M059J (cell line): Measurements from ENCODE around the gene TMEM121B. TPM values are rescaled to one million over a fixed set of nuclear protein-coding genes. Genes with fewer than 3 reads are reported as not detected.

ENCODE experiments used
- DNase-seq: peaks from one replicate; pipeline ENCODE4 v3.0.0-alpha.2; 2012; ENCODE audit warnings: low read depth
- total RNA-seq: library from RNA; depleted of rRNA; stranded (reverse); fragments of >200 nt; shearing (Covaris generic); gene quantifications from 2 replicates; pipeline ENCODE4 v1.2.3, GENCODE V29; 2014

TMEM121B gene
- total RNA-seq, 1 experiment from 2014 or later, result 0.07 TPM

DNA sequence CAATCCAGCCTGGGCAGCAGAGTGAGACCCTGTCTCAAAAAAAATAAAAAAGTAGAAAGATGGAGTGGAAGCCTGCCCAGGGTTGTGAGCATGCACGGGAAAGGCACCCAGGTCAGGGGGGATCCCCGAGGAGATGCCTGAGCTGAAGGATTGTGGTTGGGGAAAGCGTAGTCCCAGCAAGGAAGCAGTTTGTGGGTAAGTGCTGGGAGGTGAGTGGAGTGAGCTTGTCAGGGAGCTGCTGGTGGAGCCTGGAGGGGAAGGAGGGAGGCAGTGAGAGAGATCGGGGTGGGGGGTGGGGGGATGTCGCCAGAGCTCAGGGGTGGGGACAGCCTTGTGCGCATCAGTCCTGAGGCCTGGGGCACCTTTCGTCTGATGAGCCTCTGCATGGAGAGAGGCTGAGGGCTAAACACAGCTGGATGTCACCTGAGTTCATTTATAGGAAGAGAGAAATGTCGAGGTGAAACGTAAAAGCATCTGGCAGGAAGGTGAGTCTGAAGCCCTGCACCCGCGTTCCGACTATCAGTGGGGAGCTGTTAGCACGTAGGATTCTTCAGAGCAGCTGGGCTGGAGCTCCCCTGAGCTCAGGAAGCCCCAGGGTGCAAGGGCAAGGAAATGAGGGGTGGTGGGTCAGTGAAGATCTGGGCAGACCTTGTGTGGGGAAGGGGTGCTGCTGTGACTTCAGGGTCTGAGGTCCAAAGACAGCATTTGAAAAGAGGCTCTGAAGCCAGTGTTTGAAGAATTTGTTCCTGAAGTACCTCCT, 10.2 kb downstream of the TMEM121B start:
- DNase-seq, result no peak

DNA sequence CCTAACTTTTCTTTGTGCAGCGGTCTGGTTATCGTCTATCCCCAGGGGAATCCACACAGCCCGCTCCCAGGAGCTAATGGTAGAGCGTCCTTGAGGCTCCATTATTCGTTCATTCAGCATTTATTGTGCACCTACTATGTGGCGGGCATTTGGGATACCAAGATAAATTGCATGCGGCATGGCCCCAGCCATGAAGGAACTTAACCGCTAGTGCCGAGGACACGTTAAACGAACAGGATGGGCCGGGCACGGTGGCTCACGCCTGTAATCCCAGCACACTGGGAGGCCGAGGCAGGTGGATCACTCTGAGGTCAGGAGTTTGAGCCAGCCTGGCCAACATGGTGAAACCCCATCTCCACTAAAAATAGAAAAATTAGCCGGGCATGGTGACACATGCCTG, 11.2 kb downstream of the TMEM121B start:
- DNase-seq, result no peak

DNA sequence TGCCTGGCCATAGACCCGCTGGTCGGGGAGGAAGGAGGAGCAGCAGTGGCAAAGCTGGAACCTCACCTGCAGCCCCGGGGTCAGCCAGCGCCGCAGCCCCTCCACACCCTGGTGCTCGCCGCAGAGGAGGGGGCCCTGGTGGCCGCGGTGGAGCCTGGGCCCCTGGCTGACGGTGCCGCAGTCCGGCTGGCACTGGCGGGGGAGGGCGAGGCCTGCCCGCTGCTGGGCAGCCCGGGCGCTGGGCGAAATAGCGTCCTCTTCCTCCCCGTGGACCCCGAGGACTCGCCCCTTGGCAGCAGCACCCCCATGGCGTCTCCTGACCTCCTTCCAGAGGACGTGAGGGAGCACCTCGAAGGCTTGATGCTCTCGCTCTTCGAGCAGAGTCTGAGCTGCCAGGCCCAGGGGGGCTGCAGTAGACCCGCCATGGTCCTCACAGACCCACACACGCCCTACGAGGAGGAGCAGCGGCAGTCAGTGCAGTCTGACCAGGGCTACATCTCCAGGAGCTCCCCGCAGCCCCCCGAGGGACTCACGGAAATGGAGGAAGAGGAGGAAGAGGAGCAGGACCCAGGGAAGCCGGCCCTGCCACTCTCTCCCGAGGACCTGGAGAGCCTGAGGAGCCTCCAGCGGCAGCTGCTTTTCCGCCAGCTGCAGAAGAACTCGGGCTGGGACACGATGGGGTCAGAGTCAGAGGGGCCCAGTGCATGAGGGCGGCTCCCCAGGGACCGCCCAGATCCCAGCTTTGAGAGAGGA, 11.9 kb downstream of the TMEM121B start:
- DNase-seq, result no peak

DNA sequence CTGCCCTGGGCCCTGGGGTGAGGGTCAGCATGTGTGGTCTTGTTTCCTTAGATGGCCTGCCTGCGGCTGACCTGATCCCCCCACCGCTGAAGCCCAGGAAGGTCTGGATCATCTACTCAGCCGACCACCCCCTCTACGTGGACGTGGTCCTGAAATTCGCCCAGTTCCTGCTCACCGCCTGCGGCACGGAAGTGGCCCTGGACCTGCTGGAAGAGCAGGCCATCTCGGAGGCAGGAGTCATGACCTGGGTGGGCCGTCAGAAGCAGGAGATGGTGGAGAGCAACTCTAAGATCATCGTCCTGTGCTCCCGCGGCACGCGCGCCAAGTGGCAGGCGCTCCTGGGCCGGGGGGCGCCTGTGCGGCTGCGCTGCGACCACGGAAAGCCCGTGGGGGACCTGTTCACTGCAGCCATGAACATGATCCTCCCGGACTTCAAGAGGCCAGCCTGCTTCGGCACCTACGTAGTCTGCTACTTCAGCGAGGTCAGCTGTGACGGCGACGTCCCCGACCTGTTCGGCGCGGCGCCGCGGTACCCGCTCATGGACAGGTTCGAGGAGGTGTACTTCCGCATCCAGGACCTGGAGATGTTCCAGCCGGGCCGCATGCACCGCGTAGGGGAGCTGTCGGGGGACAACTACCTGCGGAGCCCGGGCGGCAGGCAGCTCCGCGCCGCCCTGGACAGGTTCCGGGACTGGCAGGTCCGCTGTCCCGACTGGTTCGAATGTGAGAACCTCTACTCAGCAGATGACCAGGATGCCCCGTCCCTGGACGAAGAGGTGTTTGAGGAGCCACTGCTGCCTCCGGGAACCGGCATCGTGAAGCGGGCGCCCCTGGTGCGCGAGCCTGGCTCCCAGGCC, 12.7 kb downstream of the TMEM121B start:
- DNase-seq, result no peak

DNA sequence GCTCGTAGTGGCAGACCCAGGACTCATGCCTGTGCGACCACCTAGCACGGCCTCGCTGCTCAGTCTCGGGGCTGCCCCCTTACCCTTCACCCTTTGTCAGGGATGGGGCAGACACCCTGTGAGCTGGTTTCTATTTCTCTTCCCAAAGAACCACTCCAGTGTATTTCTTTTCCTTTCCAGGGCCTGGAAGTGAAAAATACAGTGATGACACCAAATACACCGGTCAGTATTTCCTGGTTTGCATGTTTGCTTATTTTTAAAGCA, 13.7 kb downstream of the TMEM121B start:
- DNase-seq, result no peak

DNA sequence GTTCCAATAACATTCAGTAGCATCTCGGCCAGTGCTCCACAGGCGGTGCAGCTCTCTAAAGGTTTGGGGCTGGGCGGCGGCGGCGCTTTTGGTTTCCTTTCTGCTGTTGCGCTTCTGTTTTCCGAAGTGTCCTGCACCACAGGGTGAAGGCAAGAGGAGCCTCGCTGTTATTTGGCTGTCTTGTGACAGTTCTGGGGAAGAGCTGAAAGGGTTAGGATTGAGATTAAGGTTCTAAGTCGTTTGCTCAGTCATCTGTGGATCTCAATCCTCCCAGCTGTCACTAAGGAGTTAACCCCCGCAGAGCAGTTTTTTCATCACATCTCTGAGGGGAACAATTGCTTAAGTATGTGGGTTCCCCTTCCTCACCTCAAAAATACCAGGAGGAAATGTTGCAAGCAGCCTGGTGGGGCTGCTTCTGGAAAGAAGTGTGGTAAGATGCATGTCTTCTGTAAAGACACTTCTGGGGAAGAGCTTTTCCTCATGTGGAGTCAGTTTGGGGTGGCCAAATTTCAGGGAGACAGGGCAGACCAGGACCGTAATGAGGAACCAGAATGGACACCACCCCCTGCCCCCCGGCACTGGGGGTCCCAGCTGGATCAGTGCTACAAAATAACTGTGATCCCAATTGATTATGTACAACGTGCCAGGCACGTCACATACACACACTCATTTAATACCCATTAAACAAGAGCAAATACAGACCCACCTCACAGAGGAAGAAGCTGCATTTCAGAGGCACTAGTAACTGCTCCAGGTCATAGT, 14.2 kb downstream of the TMEM121B start:
- DNase-seq, result no peak

DNA sequence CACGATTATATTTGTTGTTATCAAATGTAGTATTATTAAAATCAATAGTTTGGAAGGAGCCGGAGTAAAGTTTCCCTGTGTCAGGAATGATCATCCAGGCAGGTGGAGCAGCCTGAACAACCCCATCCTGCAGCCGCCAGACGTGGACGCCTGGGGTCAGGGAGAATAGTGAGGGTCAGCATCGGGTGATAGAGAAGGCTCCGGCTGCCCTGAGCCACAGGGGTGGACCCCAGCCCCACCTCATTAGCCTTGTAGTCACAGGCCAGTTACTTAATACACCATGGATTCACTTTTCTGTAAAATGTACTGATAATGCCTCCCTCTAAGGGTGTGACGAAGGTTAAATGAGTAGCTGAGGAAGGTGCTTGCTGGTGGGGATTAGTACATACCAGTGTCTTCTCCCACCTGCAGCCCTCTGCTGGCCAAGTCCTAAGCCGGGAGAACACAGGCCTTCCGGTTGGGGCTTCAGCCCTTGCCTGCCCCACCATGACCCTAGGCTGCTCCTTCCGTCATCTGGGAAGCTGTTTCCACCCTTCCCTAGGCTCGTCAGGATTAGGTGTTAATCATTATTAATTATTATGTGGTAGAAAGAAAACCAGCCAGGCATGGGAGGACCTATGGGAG, 14.9 kb downstream of the TMEM121B start:
- DNase-seq, result no peak

DNA sequence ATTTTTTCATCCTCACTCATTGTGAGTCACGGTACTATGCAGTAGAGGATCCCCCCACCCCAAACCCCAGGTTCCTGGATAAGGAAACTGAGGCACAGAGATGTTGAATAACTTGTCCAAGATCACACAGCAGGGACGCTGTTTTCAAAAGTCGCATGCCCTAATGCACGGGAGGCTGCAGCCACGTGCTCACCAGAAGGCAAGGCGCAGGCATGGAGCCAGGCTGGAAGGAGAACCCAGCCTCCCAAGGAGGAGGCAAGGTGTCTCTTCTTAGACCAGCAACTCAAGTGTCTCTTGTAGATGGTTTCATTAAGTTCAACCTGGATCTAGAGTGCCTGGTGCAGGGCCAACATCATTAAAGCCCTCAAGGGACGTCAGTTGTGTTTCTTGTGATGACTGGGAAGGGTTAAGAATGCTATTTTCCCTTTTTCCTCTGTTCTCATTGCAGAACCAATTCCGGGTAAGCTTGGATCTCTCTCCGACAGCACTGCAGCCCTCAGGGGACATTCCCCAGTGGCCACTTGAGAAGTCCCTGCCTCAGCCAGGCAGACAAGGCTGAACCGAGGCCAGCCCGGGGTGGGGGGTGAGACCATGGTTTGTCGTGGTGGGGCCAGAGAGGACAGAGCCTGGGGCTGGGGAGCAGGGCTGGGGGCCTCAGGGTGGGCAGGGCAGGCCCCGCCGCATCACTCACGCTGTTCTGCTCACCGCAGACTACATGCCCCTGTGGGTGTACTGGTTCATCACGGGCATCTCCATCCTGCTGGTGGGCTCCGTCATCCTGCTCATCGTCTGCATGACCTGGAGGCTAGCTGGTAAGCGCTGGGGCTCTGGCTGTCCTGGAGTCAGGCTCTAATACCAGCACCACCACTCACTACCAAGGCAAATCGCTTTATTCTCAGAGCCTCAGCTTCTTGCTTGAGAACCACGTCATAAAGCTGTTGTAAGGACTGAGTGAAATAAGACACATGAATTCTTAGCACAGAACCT, 15.7 kb downstream of the TMEM121B start:
- no peak for DNase-seq

DNA sequence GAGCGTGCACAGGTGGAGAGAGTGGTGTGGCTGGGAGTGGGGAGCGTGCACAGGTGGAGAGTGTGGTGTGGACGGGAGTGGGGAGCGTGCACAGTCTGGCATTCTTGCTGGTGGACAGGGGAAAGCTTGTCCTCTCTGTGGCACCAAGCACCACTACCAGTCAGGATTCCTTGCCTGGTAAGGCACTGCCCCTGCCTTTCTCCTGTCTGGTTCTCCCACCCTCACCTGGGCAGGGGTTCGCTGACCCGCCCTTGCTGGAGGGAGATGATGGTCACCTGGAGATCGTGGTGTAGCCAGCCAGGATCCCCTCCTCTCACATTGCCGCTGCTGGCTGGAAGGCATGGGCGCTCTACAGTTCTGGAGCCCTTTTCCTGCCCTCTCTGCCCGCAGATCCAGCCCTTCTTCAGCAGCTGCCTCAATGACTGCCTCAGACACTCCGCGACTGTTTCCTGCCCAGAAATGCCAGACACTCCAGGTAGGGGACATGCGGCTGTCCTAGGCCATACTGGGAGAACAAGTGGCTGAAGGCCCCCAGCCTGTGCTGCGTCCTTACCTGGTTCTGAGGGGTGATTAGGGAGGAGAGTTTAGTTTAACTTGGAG, 16.7 kb downstream of the TMEM121B start:
- no peak for DNase-seq

DNA sequence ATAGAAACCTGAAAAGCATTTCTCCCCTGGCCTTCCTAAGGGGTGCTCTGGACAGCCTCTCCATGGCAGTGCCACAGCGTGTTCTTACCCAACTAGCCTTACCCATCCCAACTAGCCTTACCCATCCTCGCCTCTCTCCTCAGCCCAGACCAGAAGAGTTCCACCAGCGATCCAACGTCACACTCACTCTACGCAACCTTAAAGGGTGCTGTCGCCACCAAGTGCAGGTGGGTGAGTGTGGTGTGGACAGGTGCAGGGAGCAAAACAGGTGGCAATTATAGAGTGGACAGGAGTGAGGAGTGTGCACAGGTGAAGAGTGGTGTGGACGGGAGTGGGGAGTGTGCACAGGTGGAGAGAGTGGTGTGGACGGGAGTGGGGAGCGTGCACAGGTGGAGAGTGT, 17.8 kb downstream of the TMEM121B start:
- DNase-seq, result no peak

DNA sequence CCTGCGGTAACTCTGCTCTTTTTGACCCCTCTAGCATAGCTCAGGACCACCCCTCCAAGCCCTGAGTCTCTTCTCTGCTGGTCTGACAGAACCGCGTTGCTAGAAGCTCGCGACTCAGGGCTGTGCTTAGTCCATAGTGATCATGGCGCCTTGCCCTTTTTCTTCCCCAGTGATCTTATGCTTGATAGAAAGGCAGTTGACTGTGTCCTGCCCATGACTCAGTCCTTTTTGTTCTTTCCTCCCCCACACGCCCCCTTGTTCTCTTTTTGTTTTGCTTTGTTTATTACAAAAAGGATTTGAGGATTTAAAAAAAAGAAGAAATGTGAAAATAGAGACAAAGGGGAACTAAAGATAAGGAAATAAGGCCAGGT, 18.9 kb downstream of the TMEM121B start:
- DNase-seq, result no peak

DNA sequence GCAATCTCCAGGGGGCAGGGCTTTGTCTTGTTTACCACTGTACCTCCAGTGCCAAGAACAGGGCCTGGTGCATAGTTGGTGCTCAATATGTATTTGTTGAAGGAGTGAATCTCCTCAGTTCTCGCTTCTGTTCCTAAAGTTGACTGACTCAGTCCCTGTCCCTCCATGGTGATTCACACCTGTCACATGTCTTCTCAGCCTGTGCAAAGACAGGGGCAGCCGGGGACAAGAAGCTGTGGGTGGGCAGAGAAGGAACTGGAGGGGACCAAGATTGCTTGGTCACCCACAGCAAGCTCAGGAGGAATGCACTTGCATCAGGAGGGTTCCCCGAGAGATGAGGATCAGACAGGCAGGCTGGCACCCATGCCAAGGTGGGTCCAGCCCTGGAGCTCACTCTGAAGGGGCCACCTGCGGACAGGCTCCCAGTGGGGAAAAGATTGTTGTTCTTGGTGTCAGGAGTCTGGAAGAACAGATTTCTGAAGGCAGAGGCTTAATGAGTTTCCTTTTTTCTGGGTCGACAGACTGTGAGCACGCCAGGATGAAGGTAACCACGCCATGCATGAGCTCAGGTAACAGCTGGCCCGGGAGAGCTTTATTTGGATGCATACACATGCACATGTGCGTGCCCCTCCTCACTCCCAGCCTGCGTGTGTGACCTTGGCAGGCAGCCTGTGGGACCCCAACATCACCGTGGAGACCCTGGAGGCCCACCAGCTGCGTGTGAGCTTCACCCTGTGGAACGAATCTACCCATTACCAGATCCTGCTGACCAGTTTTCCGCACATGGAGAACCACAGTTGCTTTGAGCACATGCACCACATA, 19.5 kb downstream of the TMEM121B start:
- DNase-seq, result no peak

DNA sequence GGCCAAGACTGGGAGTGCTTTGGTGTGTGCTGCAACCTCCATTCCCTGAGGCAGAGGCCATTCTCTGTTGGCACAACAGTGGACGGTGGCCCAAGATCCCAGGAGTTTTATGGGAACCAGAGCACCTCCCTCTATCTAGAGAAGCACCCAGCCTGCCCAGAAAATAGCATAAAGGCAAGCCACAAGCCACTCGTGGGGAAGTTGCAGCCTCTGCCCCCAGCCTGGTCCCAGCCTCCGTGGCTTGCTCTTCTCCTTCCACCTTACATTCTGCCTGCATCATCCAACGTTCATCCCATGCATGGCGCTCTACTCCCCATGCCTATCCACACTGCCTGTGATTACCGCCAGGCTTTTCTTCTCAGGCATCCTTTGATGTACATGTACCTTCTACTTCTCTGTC, 20.5 kb downstream of the TMEM121B start:
- DNase-seq, result no peak

DNA sequence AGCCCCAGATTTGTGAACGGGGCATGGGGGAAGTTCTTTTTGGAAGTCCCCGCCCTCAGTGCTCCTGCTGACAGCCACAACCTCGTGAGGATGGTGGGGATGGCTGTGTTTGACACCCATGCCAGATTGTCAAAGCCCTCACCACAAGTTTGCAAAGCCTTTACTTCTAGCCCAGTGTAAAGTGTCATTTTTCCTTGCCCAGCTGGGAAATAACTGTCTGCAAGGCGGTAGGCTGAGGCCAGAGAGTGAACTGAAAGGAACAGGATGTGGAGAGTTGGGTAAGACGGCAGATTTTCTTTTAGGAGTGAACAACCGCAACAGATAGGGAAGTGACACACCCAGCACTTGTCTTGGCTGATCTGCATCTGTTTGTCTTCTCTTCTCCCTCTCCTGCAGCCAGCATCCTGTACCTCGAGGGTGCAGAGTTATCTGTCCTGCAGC, 22.8 kb downstream of the TMEM121B start:
- DNase-seq, result no peak

DNA sequence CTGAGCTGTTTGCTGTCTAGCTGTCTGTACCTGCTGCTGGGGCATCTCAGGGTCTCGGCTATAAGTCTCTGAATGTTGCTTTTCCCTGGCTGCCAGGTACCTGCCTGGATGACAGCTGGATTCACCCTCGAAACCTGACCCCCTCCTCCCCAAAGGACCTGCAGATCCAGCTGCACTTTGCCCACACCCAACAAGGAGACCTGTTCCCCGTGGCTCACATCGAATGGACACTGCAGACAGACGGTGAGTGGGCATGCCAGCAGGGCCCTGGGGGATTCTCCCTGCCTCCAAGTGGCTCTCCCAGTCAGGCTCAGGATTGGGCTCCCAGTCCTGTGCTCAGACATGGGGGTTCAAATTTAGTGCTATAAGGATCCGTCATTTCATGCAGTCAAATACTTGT, 23.5 kb downstream of the TMEM121B start:
- no peak for DNase-seq

DNA sequence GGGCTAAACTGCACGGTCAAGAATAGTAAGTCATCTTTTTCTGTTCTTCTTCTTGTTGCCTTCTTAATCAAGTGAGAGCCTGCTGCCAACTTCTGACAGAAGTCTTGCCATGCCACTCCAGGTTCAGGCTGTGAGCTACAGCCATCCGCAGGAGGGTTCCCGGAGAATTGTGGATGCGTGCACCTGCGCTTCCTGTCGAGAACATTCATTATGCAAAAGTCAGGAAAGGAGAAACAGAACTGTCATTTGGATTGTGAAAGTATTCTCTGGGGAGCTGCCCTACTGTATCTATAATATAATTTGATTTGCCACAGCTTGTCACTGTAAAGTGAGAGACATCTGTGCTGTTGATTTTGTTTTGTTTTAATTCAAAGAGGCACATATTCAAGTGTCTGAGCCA, 24.1 kb downstream of the TMEM121B start:
- DNase-seq, result no peak

DNA sequence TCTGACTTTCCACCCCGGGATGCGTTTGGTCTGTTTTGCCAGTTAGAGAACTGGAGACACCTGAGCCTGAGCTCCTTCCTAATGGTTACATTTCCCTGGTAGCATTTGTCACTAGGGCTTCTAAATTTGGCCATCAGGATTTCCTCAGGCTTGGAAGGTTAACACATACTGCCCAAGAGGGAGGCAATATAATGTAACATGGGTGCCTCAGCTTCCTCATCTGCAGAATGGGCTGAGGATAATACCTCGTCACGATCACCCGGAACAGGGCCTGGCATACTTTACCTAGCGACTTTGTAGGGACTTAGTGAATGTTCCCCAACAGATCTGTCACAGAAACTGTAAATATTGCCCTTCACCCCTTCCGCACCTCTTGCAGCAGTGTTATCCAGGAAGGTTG, 25.1 kb downstream of the TMEM121B start:
- DNase-seq, result no peak

DNA sequence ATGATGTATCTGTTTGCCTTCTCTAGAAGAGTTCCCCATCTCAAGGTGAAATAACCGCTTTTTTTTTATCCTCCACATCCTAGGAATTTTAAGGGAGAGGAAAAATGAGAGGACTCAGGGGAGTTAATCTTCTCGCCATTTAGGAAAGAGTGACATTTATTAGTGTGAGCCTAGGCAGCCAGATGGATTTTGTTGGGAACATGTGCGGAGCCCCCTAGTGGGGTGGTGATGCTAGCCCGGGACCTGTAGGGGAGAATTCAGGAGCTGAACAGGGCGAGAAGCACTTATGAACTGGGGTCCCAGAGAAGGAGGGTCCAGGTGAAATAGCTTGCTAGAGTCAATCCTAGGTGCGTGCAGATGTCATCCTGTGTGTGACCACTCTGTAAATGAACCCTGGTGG, 25.6 kb downstream of the TMEM121B start:
- DNase-seq, result no peak

DNA sequence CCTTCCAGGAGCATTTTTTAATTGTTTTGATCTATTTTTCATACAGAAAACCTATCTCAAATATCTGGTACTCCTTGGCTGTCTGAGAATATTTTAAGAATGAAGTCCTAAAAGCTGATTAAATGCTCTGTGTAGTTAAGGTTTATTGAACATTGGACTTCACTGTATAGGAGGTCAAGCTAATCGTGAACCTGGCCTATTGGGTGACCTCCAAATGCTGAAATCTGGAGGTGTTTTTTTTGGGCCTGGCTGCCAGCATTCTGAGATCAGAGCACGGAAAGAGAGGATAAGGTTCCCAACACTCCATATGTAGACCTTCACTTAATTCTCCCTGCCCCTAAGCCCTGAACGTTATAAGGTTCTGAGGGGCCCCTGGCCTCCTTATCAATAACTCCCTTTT, 28.1 kb downstream of the TMEM121B start:
- no peak for DNase-seq
